HG03571 (cell line): ENCODE measurements around the gene SOWAHD.
"Not testable (repeated sequence)": the region's sequence is repeated elsewhere in the genome, so short reads cannot be mapped to it uniquely, and the experiment has no call there.

Source experiments
- ATAC-seq: cut with Tn5 transposase; IDR thresholded peaks from one replicate; pipeline ENCODE4 v1.9.1; 2021; ENCODE audit not compliant: unreplicated experiment

SOWAHD gene

DNA sequence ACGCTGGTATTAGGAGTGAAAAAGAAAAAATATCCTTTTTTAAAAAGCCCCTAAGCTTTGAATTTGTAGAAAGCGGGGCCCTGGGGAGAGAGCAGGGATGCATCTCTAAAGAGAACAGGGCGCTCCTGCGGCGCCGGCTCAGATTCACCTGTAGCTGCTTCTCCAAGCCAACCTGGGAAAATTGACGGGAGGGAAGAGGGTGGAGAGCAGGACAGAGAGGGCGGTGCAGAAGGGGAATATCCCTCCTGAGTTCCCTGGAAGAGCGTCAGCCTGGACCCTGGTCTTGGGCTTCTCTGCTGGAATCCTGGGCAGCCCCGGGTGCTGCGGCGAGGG, 776 bp upstream of the SOWAHD start:
- ATAC-seq: no peak

DNA sequence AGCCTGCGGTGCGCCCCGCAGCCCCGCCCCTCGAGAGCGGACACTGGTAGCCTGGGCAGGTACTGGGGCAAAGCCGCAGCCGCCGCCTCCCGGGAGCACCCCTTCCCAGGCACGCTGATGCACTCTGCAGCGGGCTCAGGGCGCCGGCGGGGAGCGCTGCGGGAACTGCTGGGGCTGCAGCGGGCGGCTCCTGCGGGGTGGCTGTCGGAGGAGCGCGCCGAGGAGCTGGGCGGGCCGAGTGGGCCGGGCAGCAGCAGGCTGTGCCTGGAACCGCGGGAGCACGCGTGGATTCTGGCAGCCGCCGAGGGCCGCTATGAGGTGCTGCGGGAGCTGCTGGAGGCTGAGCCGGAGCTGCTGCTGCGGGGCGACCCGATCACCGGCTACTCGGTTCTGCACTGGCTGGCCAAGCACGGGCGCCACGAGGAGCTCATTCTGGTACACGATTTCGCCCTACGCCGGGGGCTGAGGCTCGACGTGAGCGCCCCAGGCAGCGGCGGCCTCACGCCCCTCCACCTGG, 401 bp downstream of the SOWAHD start:
- no peak for ATAC-seq

DNA sequence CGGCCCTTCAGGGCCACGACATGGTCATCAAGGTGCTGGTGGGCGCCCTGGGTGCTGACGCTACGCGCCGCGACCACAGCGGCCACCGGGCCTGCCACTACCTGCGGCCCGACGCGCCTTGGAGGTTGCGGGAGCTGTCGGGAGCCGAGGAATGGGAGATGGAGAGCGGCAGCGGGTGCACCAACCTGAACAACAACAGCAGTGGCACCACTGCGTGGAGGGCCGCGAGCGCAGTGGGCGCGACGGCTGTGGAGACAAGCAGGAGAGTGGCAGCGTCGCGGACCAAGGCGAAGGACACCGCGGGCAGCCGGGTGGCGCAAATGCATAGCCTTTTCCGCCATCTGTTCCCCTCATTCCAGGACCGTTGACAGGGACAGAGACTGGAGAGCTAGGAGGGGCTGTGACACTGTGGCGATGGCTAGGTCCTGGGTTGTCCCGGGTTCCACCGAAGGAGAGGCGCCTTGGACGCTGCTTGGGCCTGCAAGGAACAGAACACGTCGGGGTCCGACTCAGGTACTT, 919 bp downstream of the SOWAHD start:
- ATAC-seq: no peak

DNA sequence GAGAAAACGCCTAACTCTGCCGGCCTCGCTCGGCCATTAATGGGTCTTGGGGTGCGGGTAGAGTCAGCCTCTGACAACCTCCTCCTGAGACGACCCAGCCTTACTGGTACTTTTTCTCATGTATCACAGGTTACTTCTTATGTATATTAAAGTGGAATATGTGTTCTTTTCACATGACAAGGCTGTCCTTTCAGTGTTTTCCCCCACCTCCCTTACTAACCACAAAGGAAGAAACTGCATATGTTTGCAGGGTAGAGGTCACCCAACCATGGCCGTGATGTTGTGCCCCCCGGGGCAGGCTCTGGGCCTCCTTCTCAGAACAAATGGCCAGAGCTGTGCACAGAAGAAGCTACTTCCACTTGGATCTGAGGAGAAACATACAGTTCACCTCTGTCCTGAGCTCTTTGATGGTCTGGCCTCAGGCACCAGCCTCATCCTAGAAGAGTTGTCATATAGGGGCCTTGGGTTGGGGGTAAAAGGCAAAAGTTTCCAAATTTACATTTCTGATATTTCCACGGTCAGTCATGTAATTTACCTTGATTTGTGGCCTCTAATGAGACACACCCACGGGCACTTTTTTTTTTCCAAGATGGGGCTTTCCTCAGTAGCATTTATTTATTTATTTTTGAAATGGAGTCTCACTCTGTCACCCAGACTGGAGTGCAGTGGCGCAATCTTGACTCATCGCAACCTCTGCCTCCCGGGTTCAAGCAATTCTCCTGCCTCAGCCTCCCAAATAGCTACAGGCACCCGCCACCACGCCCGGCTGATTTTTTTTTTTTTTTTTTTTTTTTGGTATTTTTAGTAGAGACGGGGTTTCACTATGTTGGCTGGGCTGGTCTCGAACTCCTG, 1.9 kb downstream of the SOWAHD start:
- ATAC-seq: no peak

DNA sequence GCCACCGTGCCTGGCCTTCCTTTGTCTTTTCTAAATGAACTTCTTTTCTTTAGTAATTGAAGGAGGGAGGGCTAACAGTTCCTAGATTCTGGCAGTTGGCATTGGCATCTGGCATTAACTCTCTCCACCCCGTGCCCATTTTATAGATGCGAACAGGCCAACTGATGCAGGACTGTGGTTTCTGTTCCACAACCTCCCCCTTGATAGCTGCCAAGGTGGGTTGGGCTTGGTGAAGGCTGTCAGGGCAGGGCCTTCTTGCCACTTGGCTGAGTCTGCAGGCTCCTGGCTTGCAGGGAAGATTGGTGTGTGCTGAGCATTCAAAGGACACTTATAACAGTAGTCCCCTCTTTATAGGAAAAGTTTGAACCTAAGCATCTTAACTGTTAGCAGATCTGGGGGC, 4.3 kb downstream of the SOWAHD start:
- no peak for ATAC-seq

DNA sequence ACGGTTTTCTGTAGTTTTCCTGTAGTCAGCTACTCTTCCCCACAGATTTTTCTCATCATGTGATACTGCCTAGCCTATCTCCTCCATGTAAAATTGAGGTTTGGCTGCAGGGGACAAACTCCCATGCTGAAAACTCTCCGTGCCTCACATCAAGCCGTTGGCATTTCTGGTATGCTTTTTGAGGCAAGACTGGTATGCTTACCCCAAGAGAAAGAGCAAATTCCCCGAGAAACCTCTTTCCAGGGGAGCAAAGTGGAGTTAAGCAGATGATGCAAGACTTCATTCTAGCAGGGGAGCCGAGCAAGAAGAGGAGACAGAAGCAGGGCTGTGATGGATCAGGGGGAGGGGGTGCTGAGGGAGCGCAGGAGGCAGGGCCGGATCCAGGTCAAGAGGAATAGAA, 4.8 kb downstream of the SOWAHD start:
- ATAC-seq: no peak

DNA sequence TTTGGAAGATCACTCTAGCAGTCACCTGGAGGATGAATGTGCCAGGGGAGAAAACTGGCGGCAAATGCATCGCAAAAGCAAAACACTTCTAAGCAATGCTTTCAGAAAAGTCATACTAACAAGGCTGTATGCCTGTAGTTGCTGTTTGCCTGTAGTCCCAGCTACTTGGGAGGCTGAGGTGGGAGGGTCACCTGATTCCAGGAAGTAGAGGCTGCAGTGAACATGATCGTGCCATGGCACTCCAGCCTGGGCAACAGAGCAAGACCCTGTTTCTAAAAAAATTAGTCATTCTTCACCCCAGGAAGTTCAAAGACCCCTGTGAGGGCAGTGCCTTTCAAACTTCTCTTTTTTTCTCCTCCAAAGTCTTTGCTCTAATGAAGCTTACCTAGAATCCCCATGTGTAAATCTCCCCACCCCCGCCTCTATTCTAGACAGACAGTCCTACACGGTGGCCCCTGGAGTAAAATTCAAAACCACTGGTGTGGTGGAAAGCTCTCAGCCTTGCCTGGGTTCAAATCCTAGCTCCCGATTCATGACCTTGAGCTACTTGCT, 5.5 kb downstream of the SOWAHD start:
- no peak for ATAC-seq

DNA sequence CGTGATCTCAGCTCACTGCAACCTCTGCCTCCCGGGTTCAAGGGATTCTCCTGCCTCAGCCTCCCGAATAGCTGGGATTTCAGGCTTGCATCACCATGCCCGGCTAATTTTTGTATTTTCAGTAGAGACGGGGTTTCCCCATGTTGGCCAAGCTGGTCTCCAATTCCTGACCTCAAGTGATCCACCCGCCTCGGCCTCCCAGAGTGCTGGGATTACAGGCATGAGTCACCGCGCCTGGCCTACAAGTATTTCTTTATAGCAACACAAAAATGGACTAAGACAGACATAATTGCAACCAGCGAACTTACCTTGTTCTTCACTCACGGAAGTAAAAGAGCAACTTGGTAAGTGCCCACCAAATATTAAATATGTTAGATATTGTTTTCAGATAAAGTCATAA, 10.0 kb downstream of the SOWAHD start:
- not testable (repeated sequence) for ATAC-seq

DNA sequence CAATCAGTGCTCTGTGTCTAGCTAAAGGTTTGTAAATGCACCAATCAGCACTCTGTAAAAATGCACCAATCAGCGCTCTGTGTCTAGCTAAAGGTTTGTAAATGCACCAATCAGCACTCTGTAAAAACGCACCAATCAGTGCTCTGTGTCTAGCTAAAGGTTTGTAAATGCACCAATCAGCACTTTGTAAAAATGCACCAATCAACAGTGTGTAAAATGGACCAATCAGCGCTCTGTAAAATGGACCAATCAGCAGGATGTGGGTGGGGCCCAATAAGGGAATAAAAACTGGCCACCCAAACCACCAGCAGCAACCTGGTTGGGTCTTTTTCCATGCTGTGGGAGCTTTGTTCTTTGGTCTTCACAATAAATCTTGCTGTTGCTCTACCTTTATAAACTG, 11.0 kb downstream of the SOWAHD start:
- not testable (repeated sequence) for ATAC-seq

DNA sequence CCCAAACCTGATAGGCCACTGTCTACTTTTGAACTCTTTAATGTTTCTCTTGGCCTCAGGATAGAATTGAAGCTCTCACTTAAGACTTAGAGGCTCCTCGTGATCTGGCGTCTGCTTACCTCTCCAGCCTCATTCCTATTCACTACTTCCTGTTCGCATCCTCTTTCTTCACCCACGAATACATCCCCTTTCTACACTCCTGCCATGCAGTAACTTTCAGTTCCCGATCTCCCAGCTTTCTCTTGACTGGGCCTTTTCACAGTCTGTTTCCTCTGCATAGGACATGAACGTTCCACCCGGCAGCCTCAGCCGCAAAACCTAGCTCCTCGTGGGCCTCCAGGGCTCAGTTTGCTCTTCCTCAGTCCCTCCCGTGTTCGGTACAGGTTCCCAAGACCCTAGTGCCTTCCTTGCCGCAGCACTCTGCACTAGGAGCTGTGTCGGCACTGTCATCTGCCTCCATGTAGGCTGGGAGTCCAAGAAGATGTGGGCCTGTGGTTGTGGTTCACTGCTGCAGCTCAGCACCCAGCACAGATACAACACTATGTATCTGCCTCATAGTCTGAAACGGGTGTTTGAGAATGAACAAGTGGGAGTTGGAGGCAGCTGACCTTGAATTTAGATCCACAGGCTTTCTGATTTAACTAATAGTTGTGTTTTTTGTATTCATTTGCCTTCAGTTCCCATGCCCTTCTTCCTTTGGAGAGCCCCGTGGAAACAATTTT, 17.3 kb downstream of the SOWAHD start:
- ATAC-seq: no peak

DNA sequence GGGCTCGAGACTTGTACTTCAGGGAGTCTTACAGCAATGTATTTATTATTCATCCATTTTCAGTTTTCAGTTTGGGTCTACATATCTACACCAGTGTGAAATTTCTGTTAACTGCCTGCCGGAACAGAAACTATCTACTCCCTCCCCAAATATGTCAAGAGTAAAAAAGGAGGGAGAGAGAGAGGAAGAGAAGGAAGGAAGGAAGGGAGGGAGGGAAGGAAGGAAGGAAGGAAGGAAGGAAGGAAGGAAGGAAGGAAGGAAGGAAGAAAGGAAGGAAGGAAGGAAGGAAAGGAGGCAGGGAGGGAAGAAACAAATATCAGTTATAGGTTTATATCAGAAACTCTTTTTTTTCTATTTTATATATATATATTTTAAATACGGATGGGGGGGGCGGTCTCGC, 20.4 kb downstream of the SOWAHD start:
- ATAC-seq: no peak

DNA sequence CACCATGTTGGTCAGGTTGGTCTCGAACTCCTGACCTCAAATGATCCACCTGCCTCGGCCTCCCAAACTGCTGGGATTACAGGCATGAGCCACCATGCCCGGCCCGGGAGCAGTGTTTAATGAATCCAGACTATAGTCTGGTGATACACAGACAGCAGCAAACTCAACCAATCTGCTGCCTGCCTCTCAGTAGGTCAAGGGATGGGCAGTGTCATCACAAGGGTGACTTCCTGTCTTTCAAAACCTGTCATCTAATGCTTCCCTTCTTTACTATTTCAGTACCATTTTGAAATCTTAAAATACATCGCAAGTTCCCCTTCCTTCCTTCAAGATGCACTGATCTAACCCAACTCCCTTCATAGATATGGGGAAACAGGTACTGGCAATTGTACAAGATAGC, 24.6 kb downstream of the SOWAHD start:
- no peak for ATAC-seq

DNA sequence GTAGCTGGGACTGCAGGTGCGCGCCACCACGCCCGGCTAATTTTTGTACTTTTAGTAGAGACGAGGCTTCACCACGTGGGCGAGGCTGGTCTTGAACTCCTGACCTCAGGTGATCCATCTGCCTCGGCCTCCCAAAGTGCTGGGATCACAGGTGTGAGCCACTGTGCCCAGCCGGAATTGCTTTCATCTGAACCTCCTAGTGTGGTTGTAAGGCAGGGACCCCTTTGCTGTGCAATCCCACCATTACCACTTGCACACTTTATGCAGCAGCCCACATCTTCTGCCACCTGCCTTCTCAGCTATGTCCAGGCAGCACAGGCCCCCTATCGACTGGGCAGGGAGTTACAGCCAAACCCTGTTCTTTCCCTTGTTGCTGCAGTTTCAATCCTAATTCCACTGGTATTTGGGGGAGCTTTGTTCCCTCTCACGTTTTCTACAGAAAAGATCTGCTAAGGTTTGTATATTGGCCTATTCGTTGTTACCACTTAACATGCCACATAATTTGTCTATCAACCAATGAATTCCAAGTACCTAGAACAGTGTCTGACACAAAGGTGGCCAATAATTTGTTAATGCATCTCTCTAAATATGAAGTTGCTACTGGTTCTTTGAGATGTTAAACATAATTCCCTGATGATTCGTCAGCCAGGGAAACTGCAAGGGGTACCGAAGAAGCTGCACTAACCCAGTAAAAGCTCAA, 26.5 kb downstream of the SOWAHD start:
- no peak for ATAC-seq

DNA sequence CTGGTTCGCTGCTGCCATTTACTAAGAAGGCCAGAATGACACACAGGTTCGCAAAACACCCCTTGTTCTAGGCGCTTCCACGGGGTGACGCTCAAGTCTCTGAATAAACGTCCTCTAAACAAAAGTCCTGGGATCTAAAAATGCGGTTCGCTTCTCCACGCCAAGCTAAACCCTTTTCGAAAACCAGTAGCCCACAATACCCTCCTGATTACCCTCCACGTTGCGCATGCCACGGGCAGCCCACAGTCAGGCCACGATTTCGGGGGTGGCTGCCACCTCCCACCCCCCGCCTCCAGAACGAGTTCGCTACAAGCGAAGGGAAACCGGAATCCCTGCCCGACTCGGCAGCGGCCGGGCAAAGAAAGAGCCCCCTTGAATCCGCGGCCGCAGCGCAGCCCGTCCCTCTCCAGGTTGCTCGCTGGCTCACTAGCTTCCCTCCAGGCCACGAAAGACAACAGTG, 32.6 kb downstream of the SOWAHD start:
- ATAC-seq: peak; percentile 11

DNA sequence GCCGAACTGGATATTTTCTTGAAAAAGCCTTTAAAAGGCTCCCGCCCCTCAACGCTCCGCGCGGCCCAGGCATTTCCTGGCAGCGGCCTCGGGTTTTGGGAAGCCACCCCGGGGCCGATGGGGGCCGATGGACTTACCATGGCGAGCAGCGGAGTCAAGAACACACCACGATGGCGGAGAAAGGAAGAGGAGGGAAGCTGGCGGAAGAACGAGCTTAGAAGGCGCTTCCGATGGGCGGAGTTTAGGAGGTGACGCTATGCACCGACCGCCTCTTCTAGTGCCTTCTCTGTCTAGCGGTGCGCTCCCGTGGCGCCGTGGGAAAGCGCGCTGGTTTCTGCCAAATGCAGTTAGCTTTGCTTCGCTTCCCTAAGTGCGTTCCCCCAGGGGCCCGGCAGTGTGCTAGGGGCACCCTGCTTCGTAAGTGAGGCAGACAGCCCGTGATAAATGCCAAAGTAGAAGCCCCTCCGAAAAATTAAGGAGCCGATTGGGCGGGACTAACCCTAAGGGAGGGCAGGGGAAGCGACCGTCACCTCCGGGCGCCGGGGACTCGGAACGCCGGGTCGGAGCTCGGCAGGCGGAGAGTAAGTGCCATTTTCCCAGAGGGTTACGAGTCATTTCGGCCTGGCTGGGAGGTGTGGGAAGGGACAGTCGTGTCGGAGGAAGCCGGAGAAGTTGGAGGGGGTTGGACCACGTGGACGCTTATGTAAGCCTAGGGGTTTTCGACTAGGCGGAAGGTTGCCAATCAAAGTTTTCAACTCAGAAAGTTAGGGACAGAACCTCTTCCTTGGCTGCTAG, 33.2 kb downstream of the SOWAHD start, which contains the start of gene RPL39:
Gene RPL39, minus strand, starts transcription at position 194 of the 795 bp plus-strand sequence. Its CDS starts 54 bp downstream, at position 140.
- ATAC-seq: peak; percentile 91

DNA sequence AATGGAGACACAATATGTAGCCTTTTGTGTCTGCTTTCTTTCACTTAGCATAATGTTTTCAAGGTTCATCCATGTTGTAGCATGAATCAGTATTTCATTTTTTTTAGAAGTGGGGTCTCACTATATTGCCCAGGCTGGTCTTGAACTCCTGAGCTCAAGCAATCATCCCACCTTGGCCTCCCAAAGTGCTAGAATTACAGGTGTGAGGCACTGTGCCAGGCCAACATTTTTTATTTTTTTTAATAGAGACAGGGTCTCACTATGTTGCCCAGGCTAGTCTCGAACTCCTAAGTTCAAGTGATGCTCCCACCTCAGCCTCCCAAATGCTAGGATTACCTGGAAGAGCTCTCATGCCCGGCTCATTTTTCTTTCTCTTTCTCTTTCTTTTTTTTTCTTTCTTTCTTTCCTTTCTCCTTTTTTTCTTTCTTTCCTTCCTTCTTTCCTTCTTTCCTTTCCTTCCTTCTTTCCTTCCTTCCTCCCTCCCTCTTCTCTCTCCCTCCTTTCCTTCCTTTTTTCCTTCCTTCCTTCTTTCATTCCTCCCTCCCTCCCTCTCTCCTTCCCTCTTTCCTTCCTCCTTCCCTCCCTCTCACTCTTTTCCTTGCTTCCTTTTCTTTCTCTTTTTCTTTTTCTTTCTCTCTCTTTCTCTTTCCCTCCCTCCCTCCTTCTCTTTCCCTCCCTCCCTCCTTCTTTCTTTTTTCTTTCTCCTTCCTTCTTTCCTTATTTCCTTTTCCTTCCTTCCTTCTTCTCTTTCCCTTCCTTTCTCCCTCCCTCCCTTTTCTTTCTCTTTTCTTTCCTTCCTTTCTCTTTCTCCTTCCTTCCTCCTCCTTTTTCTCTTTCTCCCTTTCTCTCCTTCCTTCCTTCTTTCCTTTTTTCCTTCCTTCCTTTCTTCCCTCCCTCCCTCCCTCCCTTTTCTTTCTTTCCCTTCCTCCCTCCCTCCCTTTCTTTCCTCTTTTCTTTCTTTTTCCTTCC, 43.1 kb downstream of the SOWAHD start:
- ATAC-seq: no peak

DNA sequence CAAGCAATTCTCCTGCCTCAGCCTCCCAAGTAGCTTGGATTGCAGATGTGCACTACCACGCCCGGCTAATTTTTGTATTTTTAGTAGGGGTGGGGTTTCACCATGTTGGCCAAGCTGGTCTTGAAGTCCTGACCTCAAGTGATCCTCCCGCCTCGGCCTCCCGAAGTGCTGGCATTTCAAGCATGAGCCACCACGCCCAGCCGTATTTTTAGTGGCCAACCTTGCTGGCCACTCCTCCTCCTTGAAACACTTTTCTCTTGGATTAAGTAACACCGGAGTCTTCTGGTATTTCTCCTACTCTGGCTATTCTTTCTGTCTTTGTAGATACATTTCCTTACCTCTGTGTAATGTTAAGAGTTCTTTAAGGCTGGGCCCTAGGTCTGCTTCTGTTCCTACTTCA, 44.2 kb downstream of the SOWAHD start:
- no peak for ATAC-seq

DNA sequence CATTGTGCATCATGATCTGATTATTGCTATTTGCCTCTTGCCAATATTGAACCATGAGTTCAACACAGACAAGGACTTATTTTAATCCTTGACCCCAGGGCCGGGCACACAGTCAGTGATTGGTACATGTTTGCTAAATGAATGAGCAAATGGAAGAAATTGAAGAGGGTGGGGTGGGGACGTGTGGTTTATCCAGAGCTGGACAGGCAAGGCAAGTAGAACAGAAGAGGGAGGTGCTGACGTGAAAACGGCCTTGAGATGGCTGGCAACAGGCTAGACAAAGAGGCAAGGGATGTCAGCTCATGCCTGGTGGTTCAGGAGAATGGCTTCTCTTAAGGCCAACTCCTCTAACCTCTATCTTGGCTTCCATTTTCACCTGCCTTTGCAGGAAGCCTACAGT, 50.1 kb downstream of the SOWAHD start:
- ATAC-seq: not testable (repeated sequence)

DNA sequence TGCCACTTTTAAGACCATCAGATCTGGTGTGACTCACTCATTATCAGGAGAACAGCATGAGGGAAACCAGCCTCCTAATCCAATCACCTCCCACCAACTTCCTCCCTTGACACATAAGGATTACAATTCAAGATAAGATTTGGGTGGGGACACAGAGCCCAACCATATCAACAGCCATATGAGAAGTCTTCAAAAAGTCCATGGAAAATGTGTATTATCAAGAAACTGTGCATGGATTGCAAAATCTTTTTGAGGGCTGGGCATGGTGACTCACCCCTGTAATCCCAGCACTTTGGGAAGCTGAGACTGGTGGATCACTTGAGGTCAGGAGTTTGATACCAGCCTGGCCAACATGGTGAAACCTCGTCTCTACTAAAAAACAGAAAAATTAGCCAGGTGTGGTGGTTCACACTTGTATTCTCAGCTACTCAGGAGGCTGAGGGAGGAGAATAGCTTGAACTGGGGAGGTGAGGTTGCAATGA, 50.8 kb downstream of the SOWAHD start:
- no peak for ATAC-seq
